Mesenchymal stem cell (in vitro differentiated cells and primary cell): ENCODE results near the gene TEX29.

Source experiments
- DNase-seq: peaks from one replicate; pipeline ENCODE4 v3.0.0-alpha.2; 2013
- H2AFZ ChIP-seq: one replicate; pipeline ENCODE4 v1.6.1; 2013; ENCODE audit warnings: low read depth, mild to moderate bottlenecking, control low read depth, inconsistent platforms, low read length, moderate library complexity
- H2AK5ac ChIP-seq: 2 replicates; pipeline ENCODE4 v1.6.1; 2013; ENCODE audit warnings: low read length, moderate library complexity, mild to moderate bottlenecking, inconsistent platforms; ENCODE audit not compliant: severe bottlenecking
- H2BK120ac ChIP-seq: one replicate; pipeline ENCODE4 v1.6.1; 2013; ENCODE audit warnings: low read depth, mild to moderate bottlenecking, inconsistent platforms, low read length, moderate library complexity
- H2BK12ac ChIP-seq, 2 experiments: one replicate each; pipeline ENCODE4 v1.6.1; 2013; ENCODE audit warnings: inconsistent platforms in 2 of 2, low read length in 2 of 2, mild to moderate bottlenecking in 2 of 2, moderate library complexity in 2 of 2, control low read depth in 1 of 2
- H2BK15ac ChIP-seq: one replicate; pipeline ENCODE4 v1.6.1; 2013; ENCODE audit warnings: mild to moderate bottlenecking, low read depth, inconsistent platforms; ENCODE audit not compliant: poor library complexity, severe bottlenecking
- H2BK5ac ChIP-seq: 2 replicates; pipeline ENCODE4 v1.6.1; 2013; ENCODE audit warnings: low read depth, mild to moderate bottlenecking, low read length, control low read depth, inconsistent platforms; ENCODE audit not compliant: poor library complexity, severe bottlenecking
- H3K14ac ChIP-seq, 2 experiments: one replicate each; pipeline ENCODE4 v1.6.1; 2013; ENCODE audit warnings: inconsistent platforms in 2 of 2, low read length in 2 of 2, control low read depth in 1 of 2, mild to moderate bottlenecking in 1 of 2, moderate library complexity in 1 of 2
- H3K18ac ChIP-seq, 2 experiments: one replicate each; pipeline ENCODE4 v1.6.1; 2013; ENCODE audit warnings: inconsistent platforms in 2 of 2, low read length in 2 of 2, control low read depth in 1 of 2, low read depth in 1 of 2, mild to moderate bottlenecking in 1 of 2
- H3K23ac ChIP-seq, 2 experiments: one replicate each; pipeline ENCODE4 v1.6.1; 2013; ENCODE audit warnings: inconsistent platforms in 2 of 2, low read length in 2 of 2, mild to moderate bottlenecking in 2 of 2, moderate library complexity in 2 of 2, control low read depth in 1 of 2
- H3K27ac ChIP-seq: 2 replicates; pipeline ENCODE4 v1.5.1; 2013; ENCODE audit warnings: mild to moderate bottlenecking, moderate library complexity, low read length, control low read depth, inconsistent platforms; ENCODE audit not compliant: poor library complexity, severe bottlenecking
- H3K27me3 ChIP-seq, 2 experiments: 2 replicates each; pipeline versions ENCODE4 v1.6.1 to v1.7.0; 2013; ENCODE audit warnings: low read length in 2 of 2, mild to moderate bottlenecking in 2 of 2, moderate library complexity in 2 of 2, control low read depth in 1 of 2, inconsistent platforms in 1 of 2; ENCODE audit not compliant: control insufficient read depth in 1 of 2, insufficient read depth in 1 of 2
- H3K36me3 ChIP-seq, 2 experiments: 2 replicates each; pipeline versions ENCODE4 v1.6.1 to v1.7.0; 2013; ENCODE audit warnings: low read length in 2 of 2, control low read depth in 1 of 2, inconsistent platforms in 1 of 2, low read depth in 1 of 2, mild to moderate bottlenecking in 1 of 2; ENCODE audit not compliant: insufficient read depth in 2 of 2, control insufficient read depth in 1 of 2
- H3K4ac ChIP-seq, 2 experiments: one replicate each; pipeline ENCODE4 v1.6.1; 2013; ENCODE audit warnings: inconsistent platforms in 2 of 2, low read length in 2 of 2, mild to moderate bottlenecking in 2 of 2, moderate library complexity in 2 of 2, control low read depth in 1 of 2, low read depth in 1 of 2
- H3K4me1 ChIP-seq: 2 replicates; pipeline ENCODE4 v1.6.1; 2013; ENCODE audit warnings: low read depth, low read length, control low read depth; ENCODE audit not compliant: control insufficient read depth, insufficient read depth
- H3K4me2 ChIP-seq: 2 replicates; pipeline ENCODE4 v1.6.1; 2013; ENCODE audit warnings: low read length, mild to moderate bottlenecking, inconsistent platforms; ENCODE audit not compliant: poor library complexity, severe bottlenecking
- H3K4me3 ChIP-seq, 2 experiments: 2 replicates each; pipeline versions ENCODE4 v1.5.1 to v1.7.0; 2013; ENCODE audit warnings: low read length in 2 of 2, mild to moderate bottlenecking in 2 of 2, control low read depth in 1 of 2, low read depth in 1 of 2; ENCODE audit not compliant: insufficient read depth in 1 of 2
- H3K79me1 ChIP-seq: replicated peaks from 2 replicates; pipeline ENCODE4 v1.6.1; 2013; ENCODE audit warnings: mild to moderate bottlenecking, control low read depth, low read length, inconsistent platforms; ENCODE audit not compliant: poor library complexity, severe bottlenecking
- H3K9ac ChIP-seq: 2 replicates; pipeline ENCODE4 v1.7.0; 2013; ENCODE audit warnings: mild to moderate bottlenecking, low read length, moderate library complexity
- H3K9me3 ChIP-seq: 2 replicates; pipeline ENCODE4 v1.7.0; 2013; ENCODE audit warnings: mild to moderate bottlenecking, low read length; ENCODE audit not compliant: control insufficient read depth
- H4K8ac ChIP-seq: one replicate; pipeline ENCODE4 v1.6.1; 2013; ENCODE audit warnings: inconsistent platforms, mild to moderate bottlenecking, low read length, moderate library complexity
- H4K91ac ChIP-seq: one replicate; pipeline ENCODE4 v1.6.1; 2013; ENCODE audit warnings: mild to moderate bottlenecking, low read length, inconsistent platforms
- WGBS: methylation state at CpG from one replicate; pipeline ENCODE4 v1.1.7; 2013; ENCODE audit warnings: mixed read lengths; 5-methylcytosine and 5-hydroxymethylcytosine counted together

The TEX29 gene

GRCh38 chr13:111382877-111383276, 62.4 kb downstream of the TEX29 start:
- no peak overlapping the region for H4K8ac ChIP-seq
- no peak overlapping the region for H3K9ac ChIP-seq
- H2BK12ac ChIP-seq, result no peak overlapping the region
- H3K4ac ChIP-seq, result no peak overlapping the region
- H3K27me3 ChIP-seq, result peaks cover 0 to 6% of the 10 kb centered on the region in 2 experiments
- DNase-seq, result no peak
- no peak overlapping the region for H2AFZ ChIP-seq
- H3K27ac ChIP-seq, result no peak overlapping the region
- H2AK5ac ChIP-seq, result no peak overlapping the region
- WGBS, result no CpG with 5 or more reads among the region's 2 CpGs
- H3K18ac ChIP-seq, result no peak overlapping the region
- no peak overlapping the region for H2BK15ac ChIP-seq
- no peak overlapping the region for H2BK120ac ChIP-seq
- no peaks in the 10 kb centered on the region for H3K36me3 ChIP-seq
- no peak overlapping the region for H4K91ac ChIP-seq
- H2BK5ac ChIP-seq, result no peak overlapping the region
- H3K14ac ChIP-seq, result no peak overlapping the region
- H3K9me3 ChIP-seq, result peaks cover 4% of the 10 kb centered on the region
- H3K4me2 ChIP-seq, result no peak overlapping the region
- H3K23ac ChIP-seq, result no peak overlapping the region
- no peaks in the 10 kb centered on the region for H3K4me1 ChIP-seq
- H3K79me1 ChIP-seq, result no peaks in the 10 kb centered on the region
- no peak overlapping the region for H3K4me3 ChIP-seq

DNA sequence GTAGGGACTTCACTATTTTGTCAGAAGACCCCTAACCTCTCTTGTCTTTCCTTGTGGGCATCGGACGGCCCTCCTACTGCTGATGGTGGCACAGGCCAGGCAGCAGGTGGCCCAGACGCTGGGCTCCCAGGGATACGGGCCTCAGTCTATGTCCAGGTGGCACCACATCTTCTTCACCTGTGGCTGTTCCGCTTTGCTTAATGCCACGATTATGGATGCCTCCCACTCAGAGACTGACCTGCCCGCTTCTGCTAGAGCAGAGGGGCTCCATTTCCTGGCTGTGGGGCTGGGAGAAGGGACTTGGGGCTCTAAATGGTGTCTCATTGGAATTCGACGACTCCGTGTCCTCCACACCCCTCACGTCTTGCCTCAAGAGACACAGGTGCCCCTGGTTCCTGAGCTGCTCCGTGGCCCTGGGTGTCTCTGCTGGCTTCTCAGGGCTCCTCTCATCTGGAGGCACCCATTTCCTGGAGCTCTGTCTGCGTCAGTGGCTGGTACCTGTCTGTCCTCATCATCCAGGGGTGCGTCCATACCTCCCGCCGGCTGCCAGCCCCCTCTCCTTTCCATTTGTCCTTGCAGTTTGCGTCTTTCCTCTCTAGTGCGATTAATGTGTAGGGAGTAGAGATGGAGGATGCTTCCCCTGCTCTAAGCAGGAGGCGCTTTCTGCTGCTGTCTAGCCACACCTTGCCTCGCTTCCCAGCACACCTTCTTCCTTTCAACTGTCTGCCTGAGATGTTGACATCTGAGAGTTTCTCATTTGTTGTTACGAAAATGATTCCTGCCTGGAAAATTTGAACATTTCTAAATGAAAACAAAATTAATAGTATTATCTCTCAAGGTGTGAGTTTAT, 63.4 kb downstream of the TEX29 start:
- Histone ChIP-seq H3K23ac (no peak overlapping the region), H2BK120ac (no peak overlapping the region), H3K14ac (no peak overlapping the region), H3K27me3 (peaks cover 0 to 15% of the 10 kb centered on the region in 2 experiments), H3K9ac (no peak overlapping the region), H4K8ac (no peak overlapping the region), H3K4me3 (no peak overlapping the region), H3K36me3 (no peaks in the 10 kb centered on the region), H2AFZ (no peak overlapping the region), H2BK5ac (no peak overlapping the region), H3K9me3 (peaks cover 4% of the 10 kb centered on the region), H4K91ac (no peak overlapping the region), H2AK5ac (no peak overlapping the region), H3K4ac (no peak overlapping the region), H3K4me1 (no peaks in the 10 kb centered on the region), H3K79me1 (no peaks in the 10 kb centered on the region), H3K27ac (no peak overlapping the region), H2BK12ac (no peak overlapping the region), H2BK15ac (no peak overlapping the region), H3K18ac (no peak overlapping the region), H3K4me2 (no peak overlapping the region)
- no peak for DNase-seq
- 72% methylated on average over 14 of the region's 21 CpGs for WGBS

- Histone ChIP-seq H3K79me1 (no peaks in the 10 kb centered on the region), H3K9ac (no peak overlapping the region), H2AFZ (no peak overlapping the region), H4K91ac (no peak overlapping the region), H3K9me3 (peaks cover 4% of the 10 kb centered on the region), H2BK12ac (no peak overlapping the region), H2BK120ac (no peak overlapping the region), H2BK5ac (no peak overlapping the region), H3K18ac (no peak overlapping the region), H3K4ac (no peak overlapping the region), H3K4me3 (no peak overlapping the region), H3K27me3 (peaks cover 0 to 17% of the 10 kb centered on the region in 2 experiments), H2AK5ac (no peak overlapping the region), H3K4me2 (no peak overlapping the region), H3K14ac (no peak overlapping the region), H3K23ac (no peak overlapping the region), H3K36me3 (no peaks in the 10 kb centered on the region), H3K4me1 (no peaks in the 10 kb centered on the region), H4K8ac (no peak overlapping the region), H2BK15ac (no peak overlapping the region), H3K27ac (no peak overlapping the region)
- DNase-seq, result no peak
- 92% methylated on average over 11 of the region's 11 CpGs for WGBS
These were observed 64.2 kb downstream of the TEX29 start for GRCh38 chr13:111384441-111385182.

DNA sequence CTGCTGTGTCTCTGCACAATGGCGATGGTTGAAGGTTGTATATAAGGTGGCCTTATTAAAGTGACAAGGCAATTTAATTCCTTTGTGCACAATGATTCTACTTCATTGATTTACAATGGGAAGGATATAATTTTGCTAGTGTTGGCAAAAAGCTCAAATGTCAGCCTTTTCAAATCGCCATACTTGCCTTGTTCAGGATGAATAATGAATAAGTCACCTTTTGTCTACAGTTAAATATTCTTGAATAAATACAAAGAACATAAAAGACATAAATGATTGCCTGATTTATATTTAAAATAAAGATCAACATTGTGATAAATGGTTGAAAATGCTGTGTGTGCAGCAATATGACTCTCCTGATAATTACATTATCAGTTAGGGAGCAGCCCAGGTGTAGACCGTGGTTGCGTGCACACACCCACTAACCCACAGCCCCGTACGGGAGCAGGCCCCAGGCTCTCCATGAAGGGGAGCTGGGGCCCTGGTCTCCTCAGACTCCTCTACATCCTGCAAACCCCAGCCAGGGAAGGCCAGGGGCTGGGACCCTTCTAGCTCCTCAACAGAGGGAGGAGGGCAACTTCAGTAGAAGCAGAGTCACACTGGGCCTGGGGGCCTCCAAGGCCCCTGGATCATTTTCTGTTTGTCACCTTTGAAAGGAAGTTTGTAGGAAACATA, 64.9 kb downstream of the TEX29 start:
- Histone ChIP-seq H3K36me3 (no peaks in the 10 kb centered on the region), H2AK5ac (no peak overlapping the region), H3K9ac (no peak overlapping the region), H2BK12ac (no peak overlapping the region), H3K9me3 (peaks cover 3% of the 10 kb centered on the region), H4K8ac (no peak overlapping the region), H2BK120ac (no peak overlapping the region), H2BK15ac (no peak overlapping the region), H3K23ac (no peak overlapping the region), H3K18ac (no peak overlapping the region), H2BK5ac (no peak overlapping the region), H2AFZ (no peak overlapping the region), H3K27ac (no peak overlapping the region), H4K91ac (no peak overlapping the region), H3K4me1 (no peaks in the 10 kb centered on the region), H3K27me3 (peaks cover 0 to 22% of the 10 kb centered on the region in 2 experiments), H3K4me2 (no peak overlapping the region), H3K4ac (no peak overlapping the region), H3K79me1 (no peaks in the 10 kb centered on the region), H3K14ac (no peak overlapping the region), H3K4me3 (no peak overlapping the region)
- WGBS, result 90% methylated on average over 5 of the region's 6 CpGs
- DNase-seq, result no peak
